Mesenteric fat pad (tissue), 1 donor: ENCODE measurements around the gene AZIN2. TPM values are rescaled to one million over a fixed set of nuclear protein-coding genes. Genes with fewer than 3 reads are reported as not detected.
"Not testable (repeated sequence)": the region's sequence is repeated elsewhere in the genome, so short reads cannot be mapped to it uniquely, and the experiment has no call there.

ENCODE experiments used
- DNase-seq: peaks from one replicate; pipeline ENCODE4 v3.0.0-alpha.2; 2020; ENCODE audit warnings: low spot score
- total RNA-seq: library from RNA; stranded (reverse); fragmentation: NEBNext Ultra II Directional; extraction: Animal tissue kit (Norgen Biotek cat#: 25700); gene quantifications from one replicate; pipeline ENCODE4 v1.2.1, GENCODE V29; 2021
- donor health status: DM: yes; HTN: yes; CAD: no.

Gene AZIN2
- total RNA-seq, 1 donor from 2014 or later = 2.1 TPM

GRCh38 chr1:33093004-33093403 is 12.1 kb downstream of the AZIN2 start:
- DNase-seq = no peak

- no peak for DNase-seq
Observed at GRCh38 chr1:33094486-33094885, 13.5 kb downstream of the AZIN2 start.

- DNase-seq = no peak
Observed at GRCh38 chr1:33094971-33095604, 14.1 kb downstream of the AZIN2 start.

GRCh38 chr1:33096363-33097005 is 15.5 kb downstream of the AZIN2 start:
- no peak for DNase-seq

- DNase-seq = no peak
Observed at GRCh38 chr1:33097137-33097611, 16.2 kb downstream of the AZIN2 start.

GRCh38 chr1:33097762-33098161 is 16.8 kb downstream of the AZIN2 start:
- no peak for DNase-seq

GRCh38 chr1:33098371-33098770 is 17.4 kb downstream of the AZIN2 start:
- DNase-seq = no peak

- DNase-seq = no peak
Observed at GRCh38 chr1:33099290-33100118, 18.6 kb downstream of the AZIN2 start.

GRCh38 chr1:33100119-33100415 is 19.1 kb downstream of the AZIN2 start:
- DNase-seq = not testable (repeated sequence)

GRCh38 chr1:33110477-33110876 is 29.5 kb downstream of the AZIN2 start:
- no peak for DNase-seq

GRCh38 chr1:33111965-33112364 is 31.0 kb downstream of the AZIN2 start:
- no peak for DNase-seq

GRCh38 chr1:33117440-33118085 is 36.6 kb downstream of the AZIN2 start:
- DNase-seq = no peak

GRCh38 chr1:33118274-33118673 is 37.3 kb downstream of the AZIN2 start:
- DNase-seq = no peak

GRCh38 chr1:33119050-33119449 is 38.1 kb downstream of the AZIN2 start:
- no peak for DNase-seq

GRCh38 chr1:33119532-33120217 is 38.7 kb downstream of the AZIN2 start:
- no peak for DNase-seq

GRCh38 chr1:33120436-33121231 is 39.7 kb downstream of the AZIN2 start:
- no peak for DNase-seq

- no peak for DNase-seq
Observed at GRCh38 chr1:33121728-33122127, 40.8 kb downstream of the AZIN2 start.

GRCh38 chr1:33122483-33123178 is 41.7 kb downstream of the AZIN2 start:
- no peak for DNase-seq

GRCh38 chr1:33123266-33123665 is 42.3 kb downstream of the AZIN2 start:
- DNase-seq = no peak

- DNase-seq = not testable (repeated sequence)
Observed at GRCh38 chr1:33124647-33125046, 43.7 kb downstream of the AZIN2 start.
